Neutrophil (primary cell): ENCODE data around the gene PROSER3.
"Not testable (repeated sequence)": the region's sequence is repeated elsewhere in the genome, so short reads cannot be mapped to it uniquely, and the experiment has no call there.

Experiments
- H3K27ac ChIP-seq: fragments of 200-600 bp; sonication (generic); 2 replicates; pipeline ENCODE4 v1.5.1; 2016; ENCODE audit warnings: mild to moderate bottlenecking, moderate library complexity
- H3K27me3 ChIP-seq: fragments of 200-600 bp; sonication (generic); 2 replicates; pipeline ENCODE4 v1.6.0; 2016; ENCODE audit warnings: mild to moderate bottlenecking
- H3K36me3 ChIP-seq: fragments of 200-600 bp; sonication (generic); 2 replicates; pipeline ENCODE4 v1.5.1; 2017
- H3K4me1 ChIP-seq, 2 experiments: fragments of 200-600 bp in 1 of 2; sonication (generic) in 1 of 2; 1 replicate in 1 of 2; 2 replicates in 1 of 2; pipeline versions ENCODE4 v1.5.1 to v1.6.1; 2013 to 2016; ENCODE audit warnings: low read depth in 1 of 2, low read length in 1 of 2, mild to moderate bottlenecking in 1 of 2, moderate library complexity in 1 of 2; ENCODE audit not compliant: control insufficient read depth in 1 of 2, insufficient read depth in 1 of 2
- H3K4me3 ChIP-seq, 2 experiments: fragments of 200-600 bp in 1 of 2; sonication (generic) in 1 of 2; 1 replicate in 1 of 2; 2 replicates in 1 of 2; pipeline ENCODE4 v1.5.1; 2013 to 2016; ENCODE audit warnings: low read depth in 1 of 2, low read length in 1 of 2, mild to moderate bottlenecking in 1 of 2, moderate library complexity in 1 of 2
- H3K9me3 ChIP-seq: fragments of 200-600 bp; sonication (generic); 2 replicates; pipeline ENCODE4 v1.5.1; 2016
- CTCF ChIP-seq: fragments of 200-600 bp; sonication (generic); IDR thresholded peaks from 2 replicates; pipeline ENCODE4 v1.5.1; 2016; ENCODE audit warnings: antibody characterized with exemption

PROSER3 gene

GRCh38 chr19:35766571-35767104 lies 8.7 kb downstream of the PROSER3 start:
- TF ChIP-seq CTCF, result no peak
- no peak overlapping the region for H3K4me3 ChIP-seq
- H3K9me3 ChIP-seq, result no peaks in the 10 kb centered on the region
- peaks cover 52% of the 10 kb centered on the region for H3K36me3 ChIP-seq
- H3K4me1 ChIP-seq, result no peaks in the 10 kb centered on the region
- no peak overlapping the region for H3K27ac ChIP-seq
- no peaks in the 10 kb centered on the region for H3K27me3 ChIP-seq

- no peaks in the 10 kb centered on the region for H3K27me3 ChIP-seq
- no peak overlapping the region for H3K4me3 ChIP-seq
- no peaks in the 10 kb centered on the region for H3K4me1 ChIP-seq
- TF ChIP-seq CTCF, result no peak
- H3K27ac ChIP-seq, result no peak overlapping the region
- peaks cover 45% of the 10 kb centered on the region for H3K36me3 ChIP-seq
- no peaks in the 10 kb centered on the region for H3K9me3 ChIP-seq
Measured at GRCh38 chr19:35767288-35768081, 9.5 kb downstream of the PROSER3 start.

GRCh38 chr19:35768082-35768421 lies 10.1 kb downstream of the PROSER3 start:
- Histone ChIP-seq H3K9me3 (no peaks in the 10 kb centered on the region), H3K27me3 (no peaks in the 10 kb centered on the region), H3K4me1 (no peaks in the 10 kb centered on the region), H3K4me3 (no peak overlapping the region), H3K27ac (no peak overlapping the region), H3K36me3 (peaks cover 45% of the 10 kb centered on the region)
- no peak for TF ChIP-seq CTCF

- not testable (repeated sequence) for H3K9me3 ChIP-seq, H3K4me3 ChIP-seq, H3K27ac ChIP-seq, H3K27me3 ChIP-seq
- Histone ChIP-seq H3K36me3 (peaks cover 16% of the 10 kb centered on the region), H3K4me1 (peaks cover 15 to 19% of the 10 kb centered on the region in 2 experiments)
Measured at GRCh38 chr19:35772362-35772761, 14.4 kb downstream of the PROSER3 start.

GRCh38 chr19:35773020-35773806 lies 15.2 kb downstream of the PROSER3 start:
- peaks cover 16% of the 10 kb centered on the region for H3K36me3 ChIP-seq
- H3K27me3 ChIP-seq, result no peaks in the 10 kb centered on the region
- no peaks in the 10 kb centered on the region for H3K9me3 ChIP-seq
- H3K27ac ChIP-seq, result no peak overlapping the region
- no peak for TF ChIP-seq CTCF
- peaks cover 15 to 19% of the 10 kb centered on the region in 2 experiments for H3K4me1 ChIP-seq
- H3K4me3 ChIP-seq, result no peak overlapping the region
